HCT116 (cell line): ENCODE measurements around the gene ANKFN1. TPM values are rescaled to one million over a fixed set of nuclear protein-coding genes. Genes with fewer than 3 reads are reported as not detected.

ENCODE experiments used
- ATAC-seq: fragments of 200-7000 bp; cut with Tn5 transposase; 2 replicates; pipeline ENCODE4 v1.9.1; 2020; ENCODE audit warnings: mild to moderate bottlenecking, moderate library complexity
- BruUV-seq: library from RNA; stranded (reverse); fragments of 400-500 nt; replicated peaks from 2 replicates; lab custom pipeline; 2021; lab: Mats Ljungman, UMichigan
- CTCF ChIA-PET: fragments of 300-600 bp; sonication (Branson Sonifier 250); formaldehyde crosslinking; loops from one replicate; lab custom pipeline; 2021; ENCODE audit warnings: antibody characterized with exemption; lab: Charles Lee
- POLR2A ChIA-PET: fragments of 300-600, 350-600 bp; sonication (Branson Sonifier 250); formaldehyde crosslinking; loops from one replicate; lab custom pipeline; 2021; ENCODE audit warnings: antibody characterized with exemption; lab: Charles Lee
- RAD21 ChIA-PET, 2 experiments: fragments of 300-600 bp; sonication (Branson Sonifier 250); formaldehyde crosslinking; loops; one replicate each; lab custom pipeline; 2023; ENCODE audit warnings: low total read pairs in 2 of 2; ENCODE audit not compliant: uncharacterized antibody in 2 of 2, unreplicated experiment in 2 of 2, low non-redundant PET in 1 of 2; lab: Charles Lee
- DNase-seq: peaks from one replicate; pipeline ENCODE4 v3.0.0-alpha.2; 2010; ENCODE audit warnings: low read depth, low spot score
- H2AFZ ChIP-seq: fragments of 200-600 bp; shearing (Covaris generic), sonication (generic); 2 replicates; pipeline ENCODE4 v1.6.1; 2017; ENCODE audit warnings: low read depth, mixed run types, mixed read lengths, antibody characterized with exemption, low read length; ENCODE audit not compliant: poor library complexity, severe bottlenecking
- H3K27ac ChIP-seq: 2 replicates; pipeline ENCODE4 v1.5.1; 2012; ENCODE audit warnings: low read depth, low read length
- H3K27me3 ChIP-seq: fragments of 200-600 bp; sonication (generic); 2 replicates; pipeline ENCODE4 v1.6.1; 2016; ENCODE audit warnings: mixed run types, low read length, mixed read lengths; ENCODE audit not compliant: insufficient read depth
- H3K36me3 ChIP-seq, 2 experiments: fragments of 200-500 bp in 1 of 2; fragments of 200-600 bp in 1 of 2; sonication (Bioruptor generic) in 1 of 2; sonication (generic) in 1 of 2; 2 replicates each; pipeline versions ENCODE4 v1.5.1 to v1.6.1; 2014 to 2016; ENCODE audit warnings: low read length in 2 of 2, inconsistent platforms in 1 of 2, mixed read lengths in 1 of 2, mixed run types in 1 of 2; ENCODE audit not compliant: insufficient read depth in 2 of 2, control insufficient read depth in 1 of 2
- H3K4me1 ChIP-seq, 2 experiments: fragments of 200-600 bp in 1 of 2; sonication (generic) in 1 of 2; 2 replicates each; pipeline versions ENCODE4 v1.5.1 to v1.6.1; 2012 to 2017; ENCODE audit warnings: low read length in 2 of 2, inconsistent platforms in 1 of 2, mild to moderate bottlenecking in 1 of 2, mixed read lengths in 1 of 2, mixed run types in 1 of 2, moderate library complexity in 1 of 2; ENCODE audit not compliant: insufficient read depth in 2 of 2, control insufficient read depth in 1 of 2
- H3K4me2 ChIP-seq: fragments of 200-600 bp; sonication (generic); 2 replicates; pipeline ENCODE4 v1.6.1; 2017; ENCODE audit warnings: mixed run types, low read length, mixed read lengths
- H3K4me3 ChIP-seq, 2 experiments: fragments of 200-600 bp in 1 of 2; sonication (generic) in 1 of 2; replicated peaks in 1 of 2; 2 replicates each; pipeline ENCODE4 v1.5.1; 2011 to 2016; ENCODE audit warnings: low read length in 2 of 2, control low read depth in 1 of 2, low read depth in 1 of 2, mild to moderate bottlenecking in 1 of 2, mixed read lengths in 1 of 2, mixed run types in 1 of 2
- H3K79me2 ChIP-seq: fragments of 200-600 bp; sonication (generic); 2 replicates; pipeline ENCODE4 v1.6.1; 2017; ENCODE audit warnings: mild to moderate bottlenecking, mixed run types, low read length, moderate library complexity, mixed read lengths; ENCODE audit not compliant: insufficient read depth
- H3K9ac ChIP-seq: fragments of 200-600 bp; sonication (generic); 2 replicates; pipeline ENCODE4 v1.6.1; 2016; ENCODE audit warnings: low read length, mixed read lengths
- H3K9me2 ChIP-seq: fragments of 200-600 bp; sonication (generic), shearing (Covaris generic); 2 replicates; pipeline ENCODE4 v1.6.1; 2017; ENCODE audit warnings: mixed run types, mild to moderate bottlenecking, moderate library complexity; ENCODE audit not compliant: insufficient read depth
- H3K9me3 ChIP-seq, 2 experiments: fragments of 200-500 bp in 1 of 2; fragments of 200-600 bp in 1 of 2; sonication (Bioruptor generic) in 1 of 2; sonication (generic) in 1 of 2; 2 replicates each; pipeline ENCODE4 v1.6.1; 2014 to 2017; ENCODE audit warnings: low read length in 2 of 2, mixed read lengths in 2 of 2, inconsistent platforms in 1 of 2, low read depth in 1 of 2, mild to moderate bottlenecking in 1 of 2, mixed run types in 1 of 2, moderate library complexity in 1 of 2; ENCODE audit not compliant: control insufficient read depth in 1 of 2, insufficient read depth in 1 of 2
- H4K20me1 ChIP-seq: fragments of 200-600 bp; sonication (generic), shearing (Covaris generic); 2 replicates; pipeline ENCODE4 v1.6.1; 2017; ENCODE audit warnings: mixed run types, mild to moderate bottlenecking, moderate library complexity; ENCODE audit not compliant: insufficient read depth
- EGR1 ChIP-seq: IDR thresholded peaks from 2 replicates; pipeline ENCODE4 v1.6.1; 2012; ENCODE audit warnings: low read depth
- EZH2phosphoT487 ChIP-seq: fragments of 200-600 bp; IDR thresholded peaks from 2 replicates; pipeline ENCODE4 v1.6.1; 2018; ENCODE audit warnings: antibody characterized with exemption, borderline replicate concordance
- FOSL1 ChIP-seq: IDR thresholded peaks from 2 replicates; pipeline ENCODE4 v1.6.1; 2012; ENCODE audit warnings: low read depth
- JUND ChIP-seq: IDR thresholded peaks from 2 replicates; pipeline ENCODE4 v1.6.1; 2012
- POLR2A ChIP-seq: IDR thresholded peaks from 2 replicates; pipeline ENCODE4 v1.7.0; 2011; ENCODE audit warnings: borderline replicate concordance; ENCODE audit not compliant: insufficient read depth, insufficient read length; ENCODE audit errors: extremely low read depth
- POLR2AphosphoS5 ChIP-seq: IDR thresholded peaks from 2 replicates; pipeline ENCODE4 v1.6.1; 2011; ENCODE audit warnings: mild to moderate bottlenecking, low read depth, low read length, moderate library complexity
- RAD21 ChIP-seq: IDR thresholded peaks from 2 replicates; pipeline ENCODE4 v1.6.1; 2012; ENCODE audit warnings: low read depth, mild to moderate bottlenecking
- SP1 ChIP-seq: IDR thresholded peaks from 2 replicates; pipeline ENCODE4 v1.6.1; 2012; ENCODE audit warnings: low read depth
- TCF7L2 ChIP-seq: IDR thresholded peaks from 2 replicates; pipeline ENCODE4 v1.7.0; 2011; ENCODE audit warnings: borderline replicate concordance, inconsistent platforms; ENCODE audit not compliant: insufficient read depth, insufficient read length; ENCODE audit errors: extremely low read depth
- YY1 ChIP-seq: IDR thresholded peaks from 2 replicates; pipeline ENCODE4 v1.6.1; 2011; ENCODE audit warnings: low read length, low read depth, moderate library complexity, mild to moderate bottlenecking; ENCODE audit not compliant: insufficient replicate concordance; ENCODE audit errors: extremely low read depth
- ZFX ChIP-seq: fragments of 450-650 bp; IDR thresholded peaks from 2 replicates; pipeline ENCODE4 v1.6.1; 2017
- ZNF274 ChIP-seq: fragments of 200-500 bp; sonication (Bioruptor generic); IDR thresholded peaks from 2 replicates; pipeline ENCODE4 v1.6.1; 2014; ENCODE audit warnings: mild to moderate bottlenecking, low read depth, low read length, inconsistent platforms
- intact Hi-C: fragments of 100-400 bp; cut with micrococcal nuclease; formaldehyde crosslinking; loops from 2 replicates; pipeline ENCODE4 v1.10.0; 2022
- total RNA-seq: library from RNA; stranded (reverse); gene quantifications from one replicate; pipeline ENCODE4 v1.2.1, GENCODE V29; 2021; ENCODE audit not compliant: unreplicated experiment
- TF ChIP-seq, protein P1 (sequence below): IDR thresholded peaks from 2 replicates; pipeline ENCODE4 v1.6.1; 2012
- TF ChIP-seq, protein P2 (sequence below): IDR thresholded peaks from 2 replicates; pipeline ENCODE4 v1.6.1; 2012; ENCODE audit warnings: low read depth

The ANKFN1 gene
- total RNA-seq, 1 experiment from 2014 or later: 1.1 TPM

DNA sequence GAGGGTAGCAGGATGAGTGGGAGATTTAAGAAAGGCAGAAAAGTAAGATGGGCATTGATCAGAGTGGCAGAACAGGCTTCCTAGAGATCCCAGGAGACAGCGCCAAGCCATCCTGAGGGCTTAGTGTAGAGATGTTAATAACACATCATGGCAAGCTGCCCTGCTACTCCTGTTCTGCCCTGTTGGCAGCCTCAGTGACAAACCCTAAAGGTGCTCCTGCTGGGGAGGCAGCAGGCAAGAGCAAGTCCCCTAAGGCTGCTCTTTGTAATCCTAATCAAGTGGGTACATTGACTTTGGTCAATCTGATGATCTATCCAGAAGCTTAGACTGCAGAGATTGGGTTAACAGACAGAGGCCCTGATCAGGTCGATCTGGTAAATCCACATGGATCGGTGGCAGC lies 16.3 kb downstream of the ANKFN1 start:
- TF ChIP-seq, protein P1, sequence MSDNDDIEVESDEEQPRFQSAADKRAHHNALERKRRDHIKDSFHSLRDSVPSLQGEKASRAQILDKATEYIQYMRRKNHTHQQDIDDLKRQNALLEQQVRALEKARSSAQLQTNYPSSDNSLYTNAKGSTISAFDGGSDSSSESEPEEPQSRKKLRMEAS: no peak
- TF ChIP-seq SP1: no peak
- no peak for TF ChIP-seq YY1
- TF ChIP-seq FOSL1: no peak
- Histone ChIP-seq H3K4me3 (no peak overlapping the region), H3K27me3 (peaks cover 55% of the 10 kb centered on the region; the same call in 1 of the 2 replicates), H3K4me2 (no peak overlapping the region), H2AFZ (no peak overlapping the region), H3K4me1 (no peaks in the 10 kb centered on the region), H3K79me2 (no peaks in the 10 kb centered on the region), H3K27ac (no peak overlapping the region), H3K36me3 (no peaks in the 10 kb centered on the region), H3K9me2 (no peaks in the 10 kb centered on the region), H3K9ac (no peak overlapping the region), H4K20me1 (no peaks in the 10 kb centered on the region), H3K9me3 (no peaks in the 10 kb centered on the region)
- no peak for ATAC-seq
- RAD21 ChIA-PET: no interaction called here
- DNase-seq: no peak
- no TSS peak for BruUV-seq
- POLR2A ChIA-PET: no interaction called here
- intact Hi-C loops: no loop called here
- CTCF ChIA-PET: no interaction called here

DNA sequence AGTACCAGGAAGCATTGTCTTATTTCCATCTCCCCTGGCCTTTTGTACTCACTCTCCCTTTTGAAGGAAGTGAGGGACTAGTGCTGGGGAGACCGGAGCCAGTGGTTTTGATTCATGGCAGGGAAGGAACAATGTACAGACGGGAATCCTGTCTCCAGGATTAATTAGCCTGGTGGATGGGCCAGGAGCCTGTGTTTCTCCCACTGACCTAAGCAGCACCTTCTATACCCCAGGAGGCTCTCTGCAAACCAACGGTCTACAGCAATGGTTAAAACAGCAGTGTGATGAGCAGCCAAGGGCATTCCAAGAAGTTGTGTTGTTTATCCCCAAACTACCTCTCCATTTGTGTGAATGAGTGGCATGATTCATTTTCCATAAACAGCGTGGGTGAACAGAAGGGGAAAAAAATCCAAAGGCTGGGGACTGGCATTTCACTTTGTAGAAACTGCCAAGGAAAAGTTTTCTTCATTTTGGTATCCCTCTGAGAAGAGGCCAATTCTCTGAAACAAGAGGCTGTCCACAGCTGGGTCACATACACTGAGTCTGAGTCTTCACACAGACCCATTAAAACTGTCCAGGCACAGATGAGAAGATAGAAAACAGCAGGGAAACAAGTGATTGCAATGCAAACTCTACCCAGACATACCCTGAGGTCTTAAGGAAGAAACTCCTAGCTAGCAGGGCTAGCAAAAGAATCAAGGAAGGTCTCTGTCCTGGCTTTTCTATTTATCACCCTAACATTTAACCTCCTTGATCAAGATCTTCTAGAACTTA lies 18.1 kb downstream of the ANKFN1 start:
- no peaks in the 10 kb centered on the region for H3K79me2 ChIP-seq
- H3K4me1 ChIP-seq: no peaks in the 10 kb centered on the region
- no peaks in the 10 kb centered on the region for H3K9me3 ChIP-seq
- H4K20me1 ChIP-seq: no peaks in the 10 kb centered on the region
- TF ChIP-seq TCF7L2 (no peak), RAD21 (no peak), POLR2A (no peak), EZH2phosphoT487 (no peak), ZFX (no peak), SP1 (no peak), JUND (no peak), POLR2AphosphoS5 (no peak), EGR1 (no peak), ZNF274 (no peak)
- TF ChIP-seq, protein P2, sequence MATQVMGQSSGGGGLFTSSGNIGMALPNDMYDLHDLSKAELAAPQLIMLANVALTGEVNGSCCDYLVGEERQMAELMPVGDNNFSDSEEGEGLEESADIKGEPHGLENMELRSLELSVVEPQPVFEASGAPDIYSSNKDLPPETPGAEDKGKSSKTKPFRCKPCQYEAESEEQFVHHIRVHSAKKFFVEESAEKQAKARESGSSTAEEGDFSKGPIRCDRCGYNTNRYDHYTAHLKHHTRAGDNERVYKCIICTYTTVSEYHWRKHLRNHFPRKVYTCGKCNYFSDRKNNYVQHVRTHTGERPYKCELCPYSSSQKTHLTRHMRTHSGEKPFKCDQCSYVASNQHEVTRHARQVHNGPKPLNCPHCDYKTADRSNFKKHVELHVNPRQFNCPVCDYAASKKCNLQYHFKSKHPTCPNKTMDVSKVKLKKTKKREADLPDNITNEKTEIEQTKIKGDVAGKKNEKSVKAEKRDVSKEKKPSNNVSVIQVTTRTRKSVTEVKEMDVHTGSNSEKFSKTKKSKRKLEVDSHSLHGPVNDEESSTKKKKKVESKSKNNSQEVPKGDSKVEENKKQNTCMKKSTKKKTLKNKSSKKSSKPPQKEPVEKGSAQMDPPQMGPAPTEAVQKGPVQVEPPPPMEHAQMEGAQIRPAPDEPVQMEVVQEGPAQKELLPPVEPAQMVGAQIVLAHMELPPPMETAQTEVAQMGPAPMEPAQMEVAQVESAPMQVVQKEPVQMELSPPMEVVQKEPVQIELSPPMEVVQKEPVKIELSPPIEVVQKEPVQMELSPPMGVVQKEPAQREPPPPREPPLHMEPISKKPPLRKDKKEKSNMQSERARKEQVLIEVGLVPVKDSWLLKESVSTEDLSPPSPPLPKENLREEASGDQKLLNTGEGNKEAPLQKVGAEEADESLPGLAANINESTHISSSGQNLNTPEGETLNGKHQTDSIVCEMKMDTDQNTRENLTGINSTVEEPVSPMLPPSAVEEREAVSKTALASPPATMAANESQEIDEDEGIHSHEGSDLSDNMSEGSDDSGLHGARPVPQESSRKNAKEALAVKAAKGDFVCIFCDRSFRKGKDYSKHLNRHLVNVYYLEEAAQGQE: no peak
- H3K36me3 ChIP-seq: no peaks in the 10 kb centered on the region
- H3K9me2 ChIP-seq: no peaks in the 10 kb centered on the region
- intact Hi-C loops: no loop called here
- DNase-seq (no peak), ATAC-seq (no peak)
- no peak overlapping the region for H2AFZ ChIP-seq
- ChIA-PET POLR2A (no interaction called here), CTCF (no interaction called here), RAD21 (no interaction called here)
- H3K4me2 ChIP-seq: no peak overlapping the region
- no TSS peak for BruUV-seq
- no peak overlapping the region for H3K4me3 ChIP-seq
- H3K27me3 ChIP-seq: peaks cover 40% of the 10 kb centered on the region; the same call in 1 of the 2 replicates
- no peak overlapping the region for H3K27ac ChIP-seq
- no peak overlapping the region for H3K9ac ChIP-seq
